ENCODE results near the gene NEU4.

NEU4 gene

DNA sequence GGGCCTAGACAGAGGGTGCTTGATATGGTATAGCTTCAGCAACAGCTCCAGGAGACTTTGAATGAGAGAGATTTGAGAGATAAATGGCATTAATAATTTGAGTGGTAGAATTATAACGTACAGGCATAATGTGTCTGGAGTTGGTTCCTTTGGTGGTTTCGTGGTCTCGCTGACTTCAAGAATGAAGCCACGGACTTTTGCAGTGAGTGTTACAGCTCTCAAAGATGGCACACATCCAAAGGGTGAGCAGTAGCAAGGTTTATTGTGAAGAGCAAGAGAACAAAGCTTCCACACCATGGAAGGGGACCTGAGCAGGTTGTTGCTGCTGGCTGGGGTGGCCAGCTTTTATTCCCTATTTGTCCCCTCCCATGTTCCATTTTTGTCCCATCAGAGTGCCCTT lies 26.6 kb downstream of the NEU4 start:
- no peak for DNase-seq

DNA sequence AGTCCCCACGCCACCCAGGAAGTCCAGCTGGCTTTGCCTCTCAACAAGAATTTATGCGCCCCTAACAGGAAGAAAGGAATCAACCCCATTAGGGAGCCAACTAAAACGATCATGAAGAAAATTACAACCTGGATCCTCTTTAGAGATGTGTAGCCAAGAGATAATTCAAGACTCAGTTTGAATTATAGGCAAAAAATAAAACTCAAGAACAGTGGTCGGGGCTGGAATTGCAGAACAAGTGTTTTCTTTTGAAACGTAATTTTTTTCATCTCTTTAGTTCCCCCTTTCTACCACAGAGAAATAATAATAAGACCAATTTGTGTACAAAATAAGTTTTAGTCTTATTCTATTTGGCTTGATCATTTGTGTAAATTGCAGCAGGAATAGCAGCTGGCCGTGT lies 27.3 kb downstream of the NEU4 start:
- DNase-seq, result no peak

DNA sequence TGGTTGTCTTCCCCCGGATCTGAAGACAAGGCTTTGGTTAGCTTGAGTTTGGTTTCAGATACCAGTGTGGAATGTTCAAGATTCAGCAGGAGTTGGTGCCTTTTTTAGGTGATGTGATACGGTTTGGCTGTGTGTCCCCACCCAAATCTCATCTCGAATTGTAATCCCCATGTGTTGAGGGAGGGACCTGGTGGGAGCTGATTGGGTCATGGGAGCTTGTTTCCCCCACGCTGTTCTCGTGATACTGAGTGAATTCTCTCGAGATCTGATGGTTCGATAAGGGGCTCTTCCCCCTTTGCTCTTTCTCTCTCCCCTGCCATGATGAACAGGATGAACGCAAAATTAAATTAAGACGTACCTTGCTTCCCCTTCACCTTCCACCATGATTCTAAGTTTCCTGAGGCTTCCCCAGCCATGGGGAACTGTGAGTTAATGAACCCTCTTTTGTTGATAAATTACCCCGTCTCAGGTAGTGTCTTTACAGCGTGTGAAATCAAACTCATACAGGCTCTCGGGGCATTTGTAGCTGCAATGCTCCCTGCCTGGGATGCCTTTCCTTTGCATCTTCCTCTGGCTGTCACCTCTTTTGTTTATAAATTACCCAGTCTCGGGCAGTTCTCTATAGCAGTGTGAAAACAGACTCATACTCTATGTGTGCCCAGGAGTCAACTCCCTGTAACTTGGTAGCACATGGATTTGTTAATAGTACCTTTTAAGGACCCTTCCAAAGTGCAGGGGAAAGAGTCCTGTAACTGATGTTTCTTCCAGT lies 28.4 kb downstream of the NEU4 start:
- no peak for DNase-seq

DNA sequence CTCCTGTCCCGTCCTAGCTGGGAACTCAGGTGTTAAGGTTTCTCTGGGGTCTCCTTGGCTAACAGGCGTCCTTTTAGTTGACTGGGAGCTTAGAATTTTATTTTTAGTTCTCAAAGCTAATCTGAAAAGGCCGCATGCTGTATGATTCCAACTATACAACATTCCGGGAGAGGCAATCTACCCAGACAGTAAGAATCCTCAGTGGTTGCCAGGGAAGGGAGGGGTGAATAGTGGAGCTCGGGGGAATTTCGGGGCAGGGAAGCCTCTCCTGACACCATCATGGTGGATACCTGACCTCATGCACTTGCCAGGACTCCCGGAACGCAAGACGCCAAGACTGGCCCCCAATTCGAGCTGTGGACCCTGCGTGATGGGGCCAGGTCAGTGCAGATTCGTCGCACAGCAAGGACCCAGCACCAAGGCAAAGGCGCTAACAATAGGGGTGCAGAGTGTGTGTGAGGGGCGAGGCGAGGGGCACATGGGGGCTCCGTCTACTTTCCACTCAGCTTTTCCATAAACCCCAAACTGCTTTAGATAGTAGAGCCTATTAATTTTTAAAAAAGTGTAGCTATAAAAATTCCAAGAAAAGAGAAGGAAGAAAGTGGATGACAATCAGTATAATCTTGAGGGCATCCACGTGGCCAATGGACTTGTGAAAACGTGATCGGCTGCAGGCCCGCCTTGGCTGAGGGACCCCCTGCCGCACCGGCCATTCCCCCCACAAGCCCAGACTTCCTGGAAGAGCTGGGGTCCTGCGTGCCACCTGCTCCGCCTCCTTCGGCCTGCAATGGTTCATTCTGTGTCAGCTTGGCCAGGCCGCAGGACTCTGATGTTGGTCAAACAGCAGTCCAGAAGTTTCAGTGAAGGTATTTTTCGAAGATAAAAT lies 32.4 kb downstream of the NEU4 start:
- no peak for DNase-seq

DNA sequence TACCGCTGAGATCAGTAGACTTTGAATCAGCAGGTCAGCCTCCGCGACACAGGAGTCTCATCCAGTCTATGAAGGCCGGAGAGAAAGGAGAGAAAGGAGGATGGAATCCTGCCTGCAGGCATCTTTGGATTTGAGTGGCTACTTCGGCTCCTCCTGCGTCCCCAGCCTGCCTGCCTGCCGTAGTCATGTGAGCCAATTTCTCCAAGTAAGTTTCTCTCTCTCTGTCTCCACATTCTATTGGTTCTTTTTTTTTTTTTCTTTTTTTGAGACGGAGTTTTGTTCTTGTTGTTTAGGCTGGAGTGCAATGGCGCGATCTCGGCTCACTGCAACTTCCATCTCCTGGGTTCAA lies 33.0 kb downstream of the NEU4 start:
- DNase-seq, result no peak

DNA sequence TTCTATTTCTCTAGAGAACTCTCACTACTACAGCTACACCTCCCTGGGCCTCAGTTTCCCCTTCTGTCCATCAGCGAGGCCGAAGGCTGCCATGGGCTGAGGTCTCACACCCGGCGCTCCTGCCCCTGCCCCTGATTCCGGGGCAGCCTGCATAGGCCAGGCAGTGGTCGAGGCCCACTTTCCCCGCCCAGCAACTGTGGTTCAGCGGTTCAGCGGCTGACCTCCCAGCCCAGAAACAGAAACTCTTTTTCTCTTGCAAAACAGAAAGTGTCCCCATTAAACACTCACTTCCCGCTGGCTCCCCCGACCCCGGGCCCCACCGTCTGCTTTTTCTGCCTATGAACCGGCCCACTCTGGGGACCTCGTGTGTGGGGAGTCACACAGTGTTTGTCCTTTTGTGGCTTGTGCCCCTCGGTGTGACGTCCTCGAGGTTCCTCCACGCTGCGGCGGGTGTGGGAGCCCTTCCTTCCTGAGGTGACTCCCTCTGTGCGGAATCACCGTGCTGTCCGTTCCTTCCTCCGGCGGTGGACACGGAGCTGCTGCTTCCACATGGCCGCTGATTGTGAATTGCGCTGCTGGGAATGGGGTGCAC lies 33.7 kb downstream of the NEU4 start:
- DNase-seq, result peak; percentile 62

DNA sequence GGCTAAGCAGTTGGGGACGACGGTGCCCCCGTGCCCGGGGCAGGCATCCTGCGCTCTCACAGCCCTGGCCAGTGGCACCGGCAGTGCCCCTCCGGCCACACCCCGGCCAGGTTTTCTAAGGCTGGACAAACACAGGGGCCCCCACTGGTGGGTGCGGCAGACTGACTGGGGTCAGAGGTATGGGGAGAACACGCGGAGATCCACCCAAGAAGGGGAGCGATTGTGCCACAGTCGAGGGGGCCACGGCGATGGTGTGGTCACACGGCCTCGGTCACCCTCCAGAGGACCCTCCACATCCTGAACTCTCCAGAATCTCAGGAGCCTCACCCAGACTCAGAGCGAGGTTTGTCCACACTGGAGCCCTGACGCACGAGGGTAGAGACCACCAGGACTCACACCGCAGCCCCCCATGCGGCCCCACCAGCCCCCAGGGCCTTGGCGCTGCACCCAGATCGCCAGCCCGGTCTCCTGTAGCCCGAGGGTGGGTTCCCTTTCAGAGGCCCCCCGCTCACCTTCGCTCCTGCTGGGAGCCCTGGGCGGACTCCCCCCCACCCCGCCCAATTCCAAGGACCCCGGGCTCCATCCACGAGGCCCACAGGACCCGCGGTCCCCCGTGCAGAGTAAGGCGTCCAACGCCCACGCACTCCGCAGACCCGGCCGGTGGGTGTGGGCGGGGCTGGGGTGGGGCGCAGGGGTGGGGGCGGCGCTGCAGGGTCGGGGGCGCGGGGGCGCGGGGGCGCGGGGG lies 34.5 kb downstream of the NEU4 start:
- DNase-seq, result no peak

DNA sequence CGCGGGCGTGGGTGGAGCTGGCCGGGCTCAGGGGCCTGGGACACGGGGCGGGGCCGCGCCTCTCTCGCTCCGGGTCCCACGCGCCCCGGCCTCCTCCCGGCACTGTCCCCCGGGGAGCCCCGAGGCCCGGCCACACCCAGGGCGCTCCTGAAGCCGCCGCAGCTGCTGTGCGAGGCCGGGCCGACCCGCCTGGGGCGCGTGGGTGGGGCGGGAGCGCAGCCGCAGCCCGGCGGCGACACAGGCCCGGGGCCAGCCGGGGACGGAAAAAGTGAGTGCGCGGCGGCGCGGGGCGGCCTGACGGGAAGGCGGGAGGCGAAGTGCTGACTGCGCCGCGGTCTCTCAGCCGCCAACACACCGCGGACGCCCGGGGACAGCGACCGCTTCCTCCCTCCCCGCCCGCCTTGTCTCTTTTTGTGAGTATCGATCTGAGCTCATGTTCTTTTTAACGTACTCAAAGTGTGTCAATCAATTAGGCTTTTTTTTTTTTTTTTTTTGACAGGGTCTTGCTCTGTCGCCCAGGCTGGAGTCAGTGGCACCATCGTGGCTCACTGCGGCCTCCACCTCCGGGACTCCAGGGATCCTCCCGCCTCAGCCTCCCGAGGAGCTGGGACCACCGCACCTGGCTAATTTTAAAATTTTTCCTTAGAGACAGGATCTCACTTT lies 35.2 kb downstream of the NEU4 start:
- peak; percentile 71 for DNase-seq

DNA sequence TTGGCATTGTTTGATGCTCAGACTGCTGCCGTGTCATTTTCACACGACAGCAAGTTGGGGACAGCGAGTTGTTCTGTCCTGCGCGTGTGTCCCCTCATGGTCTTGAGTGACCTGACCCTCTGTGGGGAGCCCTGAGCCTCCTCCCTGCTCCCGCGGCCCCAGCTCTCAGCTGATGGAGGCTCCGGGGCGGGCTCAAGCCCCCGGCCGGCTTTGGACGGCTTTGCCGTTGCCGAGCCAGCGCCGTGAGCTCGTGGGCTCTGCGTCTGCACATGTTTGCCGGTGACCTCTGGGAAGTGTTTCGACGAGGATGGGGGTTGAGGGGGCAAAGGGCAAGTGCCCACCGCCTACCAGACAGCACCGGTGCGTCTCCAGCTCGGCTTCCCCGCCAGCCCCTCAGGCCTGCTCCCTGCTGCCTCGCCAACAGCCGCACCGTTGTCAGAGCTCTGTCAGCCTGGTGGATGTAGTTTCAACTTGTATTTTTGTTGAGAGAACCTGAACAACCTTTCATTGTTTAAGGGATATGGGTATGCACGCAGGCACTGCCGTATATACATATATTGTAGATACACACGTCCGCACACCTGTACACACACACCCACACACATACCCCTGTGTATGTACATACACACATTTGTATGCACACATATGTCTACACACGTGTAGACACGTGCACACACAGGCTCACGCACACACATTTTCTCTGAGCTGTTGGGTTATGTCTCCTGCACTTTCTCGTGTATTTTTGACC lies 36.0 kb downstream of the NEU4 start:
- no peak for DNase-seq

DNA sequence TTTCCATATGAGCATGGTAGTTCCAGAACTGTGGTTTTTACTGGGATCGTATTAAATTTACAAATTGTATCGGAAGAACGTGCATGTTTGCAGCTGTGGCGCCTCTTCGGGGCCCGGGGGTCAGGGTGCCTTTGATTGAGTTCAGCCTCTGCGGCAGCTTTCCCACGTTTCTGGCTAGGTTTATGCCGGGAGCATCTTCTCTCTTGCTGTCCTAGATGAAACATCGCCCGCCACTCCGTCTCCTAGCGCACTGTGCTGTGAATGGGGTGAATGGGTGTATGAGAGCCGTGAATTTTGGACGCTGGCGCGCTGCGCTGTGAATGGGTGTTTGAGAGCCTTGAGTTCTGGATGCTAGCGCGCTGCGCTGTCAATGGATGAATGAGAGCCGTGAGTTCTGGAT lies 37.4 kb downstream of the NEU4 start:
- DNase-seq, result no peak

DNA sequence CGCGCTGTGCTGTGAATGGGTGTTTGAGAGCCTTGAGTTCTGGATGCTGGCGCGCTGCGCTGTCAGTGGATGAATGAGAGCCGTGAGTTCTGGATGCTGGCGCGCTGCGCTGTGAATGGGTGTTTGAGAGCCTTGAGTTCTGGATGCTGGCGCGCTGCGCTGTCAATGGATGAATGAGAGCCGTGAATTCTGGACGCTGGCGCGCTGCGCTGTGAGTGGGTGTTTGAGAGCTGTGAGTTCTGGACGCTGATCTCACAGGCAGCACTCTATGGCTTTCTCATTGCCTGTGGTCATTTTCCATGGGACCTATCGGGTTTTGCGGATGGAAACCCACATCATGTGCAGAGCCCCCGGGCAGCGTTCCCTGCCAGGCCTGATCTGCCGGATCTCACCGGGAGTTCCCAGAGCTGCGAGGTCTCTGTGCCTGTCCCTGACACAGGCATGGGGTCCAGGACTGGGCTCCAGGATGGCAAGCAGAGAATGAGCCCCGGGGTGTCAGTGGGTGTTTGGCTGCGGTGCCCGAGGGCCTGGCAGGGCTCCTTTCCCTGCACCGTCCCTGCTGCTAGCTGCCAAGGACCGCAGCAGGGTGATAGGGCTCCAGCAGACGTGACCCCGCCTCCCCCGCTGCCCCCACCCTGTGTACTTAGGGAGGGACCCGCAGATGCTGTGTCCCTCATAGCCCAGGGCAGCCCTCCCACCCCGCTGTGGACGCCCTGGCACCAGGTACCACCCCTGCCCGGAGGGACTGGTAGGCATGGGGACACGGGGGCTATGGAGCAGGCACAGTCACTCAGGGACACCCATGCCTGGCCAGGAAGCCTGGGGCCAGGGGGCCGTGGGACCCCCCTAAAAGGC lies 40.0 kb downstream of the NEU4 start:
- DNase-seq, result no peak

DNA sequence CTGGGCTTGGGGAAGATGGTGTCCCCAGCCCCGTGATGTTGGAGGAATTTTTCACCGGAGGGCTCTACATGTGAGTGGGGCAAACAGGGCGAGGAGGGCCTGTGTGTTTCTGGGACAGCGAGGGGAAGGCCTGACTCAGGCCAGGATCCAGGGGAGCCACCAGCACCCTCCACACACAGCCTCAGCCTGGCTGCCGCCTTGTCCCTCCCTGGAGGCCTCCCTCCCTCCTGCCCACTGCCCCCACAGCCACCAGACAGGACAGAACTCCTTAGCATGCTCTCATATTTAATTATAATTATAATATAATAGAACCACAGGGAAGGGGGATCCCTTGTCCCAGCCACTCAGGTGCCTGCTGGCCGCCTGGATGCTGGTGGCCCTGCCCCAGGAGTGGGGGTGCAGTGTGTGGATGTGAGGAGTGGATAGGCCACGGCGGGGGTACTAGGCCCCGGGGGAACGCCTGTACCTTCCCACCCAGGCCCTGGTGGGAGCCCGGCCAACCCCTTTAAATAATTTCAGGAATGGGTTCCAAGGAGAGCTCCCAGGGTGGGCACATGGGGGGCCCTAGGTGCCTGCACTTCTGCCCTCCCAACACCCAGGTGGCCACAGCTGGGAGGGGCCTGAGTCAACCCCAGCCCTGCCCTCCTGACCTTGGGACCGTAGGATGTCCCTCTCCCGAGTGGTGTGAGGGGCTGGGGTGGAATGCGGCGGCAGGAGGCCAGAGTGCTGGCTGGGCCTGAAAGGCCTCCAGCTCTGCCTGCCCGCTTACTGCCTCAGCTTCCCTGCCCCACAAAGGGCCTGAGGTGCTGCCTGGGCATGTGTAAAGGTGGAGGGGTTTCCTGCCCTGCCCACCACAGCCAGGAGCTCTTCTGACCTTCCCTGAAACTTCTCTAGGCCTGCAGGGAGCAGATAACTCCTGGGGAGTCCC lies 40.9 kb downstream of the NEU4 start:
- no peak for DNase-seq

DNA sequence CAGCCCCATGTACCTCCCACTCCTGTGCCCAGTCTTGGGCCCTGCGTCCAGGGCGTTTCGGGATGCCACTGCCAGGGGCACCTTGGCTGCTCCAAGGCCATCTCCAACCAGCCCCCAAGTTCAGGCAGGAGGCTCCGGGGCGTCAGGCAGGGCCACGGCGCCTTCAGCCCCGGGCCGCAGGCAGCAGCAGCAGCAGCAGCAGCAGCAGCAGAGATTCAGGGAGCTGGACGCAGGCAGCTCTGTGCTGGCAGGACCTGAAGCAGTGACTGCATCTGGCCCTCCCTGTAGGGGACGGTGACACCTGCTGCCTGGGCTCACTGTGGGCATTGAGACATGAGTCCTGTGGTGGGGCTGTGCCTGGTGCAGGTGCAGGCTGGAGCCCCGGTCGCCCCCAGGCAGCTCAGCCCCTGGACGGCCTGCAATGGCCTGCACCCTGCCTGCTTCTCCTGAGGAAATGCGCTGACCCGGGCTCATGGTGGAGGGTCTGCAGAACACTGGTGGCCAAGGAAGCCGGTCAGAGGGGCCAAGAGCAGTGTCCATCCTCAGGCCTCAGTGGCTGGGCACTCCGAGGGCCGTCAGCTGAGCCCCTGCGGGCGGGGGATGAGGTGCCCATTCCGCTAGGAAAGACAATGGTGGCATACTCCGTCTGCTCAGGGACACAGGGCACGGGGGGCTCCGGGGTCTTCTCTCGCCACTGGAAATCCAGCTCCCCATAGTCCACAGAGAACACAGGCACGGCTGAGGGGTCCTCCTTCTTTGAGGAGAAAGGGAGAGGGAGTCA lies 41.7 kb downstream of the NEU4 start:
- DNase-seq, result no peak

DNA sequence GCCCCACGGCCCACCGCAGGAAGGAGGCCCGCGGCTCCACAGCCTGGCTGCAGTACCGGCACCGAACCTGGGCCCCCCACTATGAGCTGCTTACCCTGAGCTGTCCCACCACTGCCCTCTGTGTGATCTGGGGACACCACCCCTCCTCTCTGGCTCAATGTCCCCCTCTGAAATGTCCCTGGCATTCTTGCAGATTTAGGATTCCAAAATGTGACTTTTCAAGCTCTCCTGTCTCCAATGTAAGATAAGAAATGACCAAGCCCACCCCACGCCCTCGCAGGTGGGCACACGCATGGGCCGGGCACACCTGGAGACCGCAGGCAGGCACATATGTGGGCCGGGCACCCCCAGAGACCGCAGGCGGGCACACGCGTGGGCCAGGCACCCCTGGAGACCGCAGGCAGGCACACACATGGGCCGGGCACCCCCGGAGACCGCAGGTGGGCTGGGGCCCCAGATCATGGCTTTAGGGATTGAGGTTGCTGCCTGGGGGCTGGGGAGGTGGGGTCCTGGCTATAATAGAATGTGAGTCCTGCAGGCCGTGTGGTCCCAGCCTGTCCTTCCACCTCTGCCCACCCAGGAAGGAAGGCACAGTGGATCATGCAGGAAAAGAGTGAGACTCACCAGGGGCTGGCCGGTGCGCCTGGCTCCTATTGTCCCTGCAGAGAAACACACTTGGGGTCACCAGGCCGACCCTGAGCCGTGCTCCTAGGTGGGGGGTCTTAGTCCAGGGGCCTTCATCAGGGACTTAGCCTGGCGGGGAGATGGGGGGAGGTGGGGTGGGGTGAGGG lies 42.5 kb downstream of the NEU4 start:
- DNase-seq, result no peak

DNA sequence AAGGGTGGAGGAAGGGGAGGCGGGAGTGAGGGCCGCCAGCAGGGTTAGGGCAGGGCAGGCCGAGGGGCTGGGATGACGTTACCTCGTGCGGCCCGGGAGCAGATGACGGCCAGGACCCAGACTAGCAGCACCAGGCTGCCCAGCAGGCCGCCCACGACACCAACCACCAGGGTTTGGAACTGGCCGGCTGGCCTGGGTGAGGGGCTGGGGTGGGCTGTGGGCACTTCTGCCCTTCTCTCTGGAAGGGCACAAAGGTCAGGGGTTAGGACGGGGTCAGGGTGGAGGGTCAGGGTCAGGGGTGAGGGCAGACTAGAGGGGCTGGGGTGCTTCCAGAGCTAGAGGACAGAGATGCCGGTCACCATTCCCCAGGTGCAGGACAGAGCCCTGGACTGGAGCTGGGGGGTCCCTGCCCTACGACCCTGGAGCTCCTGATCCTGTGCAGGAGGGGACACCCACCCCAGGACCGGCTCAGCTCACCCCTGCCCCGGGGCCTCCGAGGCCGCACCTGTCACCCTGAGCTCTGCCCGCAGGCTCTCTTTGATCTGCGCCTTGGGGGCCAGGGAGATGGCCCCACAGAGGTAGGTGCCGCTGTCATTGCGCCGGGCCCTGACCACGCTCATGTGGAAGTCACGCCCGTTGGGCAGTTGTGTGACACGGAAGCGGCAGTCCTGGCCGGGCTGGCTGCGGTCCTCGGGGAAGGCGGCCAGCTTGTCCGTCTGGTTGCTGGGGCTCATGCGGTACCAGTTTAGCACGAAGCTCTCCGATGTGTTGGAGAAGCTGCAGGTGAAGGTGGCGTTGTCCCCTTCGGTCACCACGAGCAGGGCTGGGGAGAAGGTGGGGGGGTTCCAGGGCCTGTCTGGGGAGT lies 43.4 kb downstream of the NEU4 start:
- DNase-seq, result no peak

DNA sequence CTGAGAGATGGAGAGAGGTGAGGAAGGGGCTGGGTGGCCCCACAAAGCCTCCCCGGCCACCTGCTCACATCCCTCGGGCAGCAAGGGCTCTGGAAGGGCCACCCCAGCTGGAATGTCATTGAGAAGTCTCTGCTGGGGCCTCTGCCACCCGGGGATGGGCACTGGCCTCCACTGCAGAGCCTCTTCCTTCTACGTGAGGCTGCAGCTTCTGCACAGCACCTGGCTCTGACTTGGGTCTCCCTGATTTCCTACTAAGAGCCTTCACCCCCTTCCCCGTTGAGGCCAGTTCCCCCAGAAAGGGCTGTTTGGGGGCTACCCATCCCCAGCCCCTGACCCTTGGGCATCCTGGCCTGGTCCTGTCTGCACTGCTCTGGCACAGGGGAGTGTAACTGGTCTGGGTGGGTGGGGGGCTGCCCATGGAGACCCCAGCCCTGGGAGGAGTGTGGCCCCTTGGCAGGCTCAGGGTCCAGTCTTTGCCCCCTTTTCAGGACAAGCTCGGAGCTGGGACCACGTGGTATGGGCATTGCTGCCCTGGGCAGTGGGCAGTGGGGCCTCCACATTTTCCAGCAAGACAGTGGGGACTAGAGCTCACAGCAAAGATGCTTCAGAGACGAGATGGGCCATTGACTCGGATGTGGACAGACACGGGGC lies 44.1 kb downstream of the NEU4 start:
- no peak for DNase-seq

Measured in CD4-positive, alpha-beta T cell treated with Interferon gamma for 1 hour (primary cell).